HuH-7.5 (cell line): ENCODE data around the gene ABT1.

Source experiments
- DNase-seq: peaks from one replicate; pipeline ENCODE4 v3.0.0; 2011; ENCODE audit warnings: low spot score

ABT1 gene

DNA sequence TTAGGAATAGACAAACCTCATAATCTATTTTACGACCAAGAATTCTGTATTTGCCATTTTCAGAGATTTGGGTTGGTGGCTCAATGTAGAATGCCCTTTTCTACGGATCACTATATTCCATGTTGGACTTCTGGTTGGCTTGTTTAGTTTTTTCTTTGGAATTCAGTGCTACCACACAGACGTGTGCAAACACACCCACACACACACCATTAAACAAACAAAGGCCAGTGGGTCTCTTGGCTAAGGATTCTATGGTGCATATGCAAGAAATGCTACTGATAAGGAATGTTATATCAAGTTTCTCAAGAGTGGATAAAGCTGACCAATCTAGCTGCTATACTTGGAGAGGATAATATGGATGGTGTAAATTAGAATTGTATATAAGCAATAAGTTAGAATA is 8.0 kb downstream of the ABT1 start:
- no peak for DNase-seq

DNA sequence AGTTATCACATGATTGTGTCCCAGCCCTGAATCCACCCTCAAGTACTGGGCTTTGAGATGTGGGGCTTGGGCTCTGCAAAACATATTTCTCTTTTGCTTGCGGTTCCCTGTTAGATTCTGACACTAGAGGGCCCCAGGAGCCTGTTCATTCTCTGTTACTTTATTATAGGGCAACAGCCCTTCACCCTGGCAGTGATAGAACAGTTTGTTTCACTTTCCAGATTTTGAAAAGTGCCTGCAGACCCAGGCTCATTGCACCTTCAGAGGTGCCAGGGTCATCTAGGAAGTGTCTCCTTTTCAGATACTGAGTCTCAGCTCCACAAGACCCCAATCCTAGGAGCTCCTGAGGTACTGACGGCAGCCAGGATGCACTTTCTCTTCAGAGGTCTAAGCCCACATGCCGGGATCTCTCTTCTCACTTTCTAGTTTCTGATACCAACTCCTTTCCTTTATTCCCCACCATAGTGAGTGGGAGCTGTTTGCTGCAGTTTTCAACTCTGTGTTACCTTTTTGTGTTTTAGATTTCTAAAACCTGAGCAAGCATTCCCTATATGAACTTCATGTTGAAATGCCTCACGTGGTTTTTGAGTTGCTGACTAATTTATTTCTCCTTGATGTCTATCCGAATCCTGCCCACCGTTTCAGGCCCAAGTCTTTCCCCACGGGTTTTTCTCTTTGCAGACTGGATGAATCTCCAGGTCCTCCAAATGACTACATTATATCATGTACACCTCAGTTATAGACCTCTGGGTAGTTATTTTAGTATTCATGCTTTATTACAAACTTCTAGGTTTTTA is 10.9 kb downstream of the ABT1 start:
- no peak for DNase-seq

DNA sequence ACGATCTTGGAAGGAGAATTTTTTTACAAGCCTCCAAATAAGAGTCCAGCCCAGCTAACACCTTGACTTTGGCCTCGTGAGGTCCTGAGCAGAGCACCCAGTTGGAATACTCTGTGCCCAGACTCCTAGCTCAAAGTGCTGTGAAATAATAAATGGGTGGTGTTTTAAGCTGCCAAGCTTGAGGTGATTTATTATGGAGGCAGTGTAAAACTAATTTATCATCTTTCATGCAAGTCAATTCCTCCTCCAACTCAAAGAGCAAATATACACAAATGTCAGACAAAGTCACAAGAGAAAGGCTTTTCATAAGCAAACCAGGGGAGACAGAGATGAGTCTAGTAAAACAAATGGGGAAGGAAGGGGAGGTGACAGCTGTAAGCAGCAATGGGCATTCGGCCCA is 12.7 kb downstream of the ABT1 start:
- DNase-seq: no peak

- DNase-seq: no peak
Measured at GRCh38 chr6:26611599-26611998, 14.8 kb downstream of the ABT1 start.

GRCh38 chr6:26613201-26613600 is 16.4 kb downstream of the ABT1 start:
- no peak for DNase-seq

DNA sequence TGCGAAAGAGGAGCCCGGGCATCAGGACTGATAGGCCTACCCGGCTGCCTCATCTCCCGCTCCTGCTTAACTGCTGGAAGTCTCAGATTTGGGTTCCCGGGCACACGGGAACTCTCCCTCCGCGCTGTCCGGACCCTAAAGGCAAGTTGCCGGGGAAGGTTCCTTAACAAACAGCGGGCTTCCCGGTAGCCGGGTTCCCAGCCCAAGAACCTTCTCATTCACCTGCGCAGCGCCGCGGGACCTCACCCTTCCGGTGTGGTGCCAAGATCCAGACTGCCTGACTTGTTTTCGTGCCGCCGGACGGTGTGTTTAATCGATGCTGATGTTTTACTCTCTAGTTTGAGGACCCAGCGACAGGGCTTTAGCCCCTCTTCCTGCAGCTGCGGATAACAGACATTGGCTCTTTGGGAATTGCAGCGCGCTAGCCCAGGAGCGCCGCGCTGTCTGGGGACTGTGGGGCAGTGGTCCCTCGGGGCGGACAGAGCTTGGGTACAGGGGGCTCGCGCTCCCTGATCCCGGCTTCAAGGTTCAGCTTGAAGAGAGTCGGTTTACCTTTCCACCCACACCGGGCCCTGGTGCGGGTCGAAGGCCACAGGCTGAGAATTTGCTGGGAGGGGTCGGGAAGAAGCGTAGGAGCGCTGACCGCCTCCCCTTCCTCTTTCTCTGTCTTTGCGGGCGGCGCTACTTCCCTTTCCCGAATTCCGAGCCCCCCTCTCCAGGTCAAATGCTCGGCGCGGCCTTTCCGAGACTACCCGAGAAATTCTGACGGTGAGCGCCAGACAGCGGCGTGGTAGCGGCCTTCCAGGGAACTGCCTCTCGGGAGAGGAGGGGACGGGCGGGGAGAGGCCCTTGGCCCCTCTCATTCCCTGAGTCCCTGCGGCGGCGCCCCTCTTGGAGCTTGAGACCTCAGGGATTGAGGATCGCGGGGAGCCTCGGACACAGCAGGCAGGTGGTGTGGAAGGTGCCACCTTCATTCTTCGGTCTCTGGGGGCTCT is 17.2 kb downstream of the ABT1 start:
- DNase-seq: no peak

DNA sequence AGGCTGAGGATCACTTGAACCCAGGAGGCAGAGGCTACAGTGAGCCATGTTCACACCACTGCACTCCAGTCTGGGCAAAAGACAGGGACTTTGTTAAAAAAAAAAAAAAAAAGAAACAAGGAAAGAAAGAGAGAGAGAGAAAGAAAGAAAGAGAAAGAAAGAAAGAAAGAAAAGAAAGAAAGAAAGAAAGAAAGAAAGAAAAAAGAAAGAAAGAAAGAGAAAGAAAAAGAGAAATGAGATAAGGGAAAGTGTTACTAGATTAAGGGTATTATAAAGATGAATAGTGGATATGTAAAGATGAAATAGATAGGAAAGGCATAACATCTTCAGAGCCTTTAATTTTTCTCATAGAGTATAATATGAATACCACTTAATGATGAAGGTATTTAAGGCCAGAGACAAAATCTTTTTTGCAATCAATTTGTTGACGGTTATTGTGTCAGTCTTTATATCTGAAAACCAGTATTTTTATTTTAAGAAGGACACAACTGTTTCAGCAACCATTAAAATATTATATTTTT is 26.6 kb downstream of the ABT1 start:
- no peak for DNase-seq

GRCh38 chr6:26624557-26624956 is 27.8 kb downstream of the ABT1 start:
- DNase-seq: no peak

DNA sequence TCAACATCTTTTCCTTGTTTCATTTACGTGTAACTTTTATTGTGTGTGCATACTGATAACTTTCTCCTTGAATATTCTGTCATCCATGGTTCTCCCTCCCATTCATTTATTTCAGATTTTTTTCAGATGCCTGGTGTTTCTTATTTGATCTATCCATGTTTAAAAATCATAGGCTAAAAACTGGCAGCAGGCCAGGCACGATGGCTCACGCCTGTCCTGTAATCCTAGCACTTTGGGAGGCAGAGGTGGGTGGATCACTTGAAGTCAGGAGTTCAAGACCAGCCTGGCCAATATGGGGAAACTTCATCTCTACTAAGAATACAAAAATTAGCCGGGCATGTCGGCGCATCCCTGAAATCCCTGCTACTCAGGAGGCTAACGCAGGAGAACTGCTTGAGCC is 31.1 kb downstream of the ABT1 start:
- no peak for DNase-seq

DNA sequence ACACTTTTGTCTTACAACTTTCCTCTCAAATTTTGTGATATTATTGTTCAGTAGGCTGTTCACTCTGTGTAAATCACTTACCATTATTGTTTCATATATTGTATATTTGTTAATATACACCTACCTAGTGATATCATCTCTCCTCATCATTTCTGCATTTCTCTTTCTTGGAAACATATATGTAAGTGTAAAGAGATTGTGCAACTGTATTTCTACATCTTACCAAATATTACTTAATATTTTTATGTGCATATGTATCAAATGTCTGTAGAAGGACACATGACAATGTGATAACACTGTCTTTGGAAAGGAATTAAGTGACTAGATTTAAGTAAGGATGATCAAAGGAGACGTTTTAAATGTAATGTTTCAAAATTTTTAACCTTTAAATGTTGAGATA is 32.6 kb downstream of the ABT1 start:
- no peak for DNase-seq

- no peak for DNase-seq
Measured at GRCh38 chr6:26640806-26641205, 44.1 kb downstream of the ABT1 start.

GRCh38 chr6:26646074-26646473 is 49.3 kb downstream of the ABT1 start:
- no peak for DNase-seq
